ENCODE measurements around the gene ZNF658.
A peak's percentile ranks its signal among the peaks of the same experiment; 100 is the strongest.
"Not testable (repeated sequence)": the region's sequence is repeated elsewhere in the genome, so short reads cannot be mapped to it uniquely, and the experiment has no call there.

ZNF658 gene

GRCh38 chr9:66900490-66901131, at the start of gene ZNF658:
TSS of gene ZNF658 (plus strand) at chr9:66900725. CDS start at chr9:66903562, 2,837 bp downstream.
- DNase-seq (peak; percentile 48), ATAC-seq (peak; percentile 89)

- ATAC-seq, DNase-seq: not testable (repeated sequence)
These were observed 38.8 kb upstream of the ZNF658 start for GRCh38 chr9:66861732-66862131.

- DNase-seq, ATAC-seq: not testable (repeated sequence)
These were observed 31.9 kb upstream of the ZNF658 start for GRCh38 chr9:66868660-66869059.

GRCh38 chr9:66880605-66881004, 19.9 kb upstream of the ZNF658 start:
- ATAC-seq, DNase-seq: not testable (repeated sequence)

GRCh38 chr9:66881847-66882246, 18.7 kb upstream of the ZNF658 start:
- ATAC-seq, DNase-seq: not testable (repeated sequence)

GRCh38 chr9:66890334-66890733, 10.2 kb upstream of the ZNF658 start:
- not testable (repeated sequence) for ATAC-seq, DNase-seq

GRCh38 chr9:66901141-66901540, 616 bp downstream of the ZNF658 start:
- DNase-seq, ATAC-seq: not testable (repeated sequence)

- not testable (repeated sequence) for DNase-seq, ATAC-seq
These were observed 9.0 kb downstream of the ZNF658 start for GRCh38 chr9:66909560-66909959.

- not testable (repeated sequence) for DNase-seq, ATAC-seq
These were observed 19.5 kb downstream of the ZNF658 start for GRCh38 chr9:66920072-66920471.

GRCh38 chr9:66936194-66936870, 35.8 kb downstream of the ZNF658 start:
- ATAC-seq, result not testable (repeated sequence)

GRCh38 chr9:66937662-66938061, 37.1 kb downstream of the ZNF658 start:
- ATAC-seq, DNase-seq: not testable (repeated sequence)

More at GRCh38 chr9:66936194-66936870, 35.8 kb downstream of the ZNF658 start:
- not testable (repeated sequence) for DNase-seq

GRCh38 chr9:66938322-66938721, 37.8 kb downstream of the ZNF658 start:
- DNase-seq, ATAC-seq: not testable (repeated sequence)

- DNase-seq, ATAC-seq: not testable (repeated sequence)
These were observed 39.6 kb downstream of the ZNF658 start for GRCh38 chr9:66939878-66940830.

- ATAC-seq, result not testable (repeated sequence)
These were observed 42.1 kb downstream of the ZNF658 start for GRCh38 chr9:66942400-66943155.

GRCh38 chr9:66952576-66952975, 52.1 kb downstream of the ZNF658 start:
- ATAC-seq, DNase-seq: not testable (repeated sequence)

More at GRCh38 chr9:66942400-66943155, 42.1 kb downstream of the ZNF658 start:
- DNase-seq, result not testable (repeated sequence)
